Pons (tissue), 1 donor: Measurements from ENCODE around the gene C19orf38.

Experiments used
- DNase-seq: peaks from one replicate; pipeline ENCODE4 v3.0.0-alpha.2; 2016; ENCODE audit warnings: low spot score

C19orf38 gene

GRCh38 chr19:10911579-10912363 lies 63.6 kb downstream of the C19orf38 start:
- no peak for DNase-seq

- DNase-seq = no peak
Measured at GRCh38 chr19:10912619-10913018, 64.4 kb downstream of the C19orf38 start.

- DNase-seq = no peak
Measured at GRCh38 chr19:10913716-10914340, 65.6 kb downstream of the C19orf38 start.

- DNase-seq = no peak
Measured at GRCh38 chr19:10915130-10916091, 67.2 kb downstream of the C19orf38 start.

GRCh38 chr19:10916602-10917001 lies 68.4 kb downstream of the C19orf38 start:
- no peak for DNase-seq

- no peak for DNase-seq
Measured at GRCh38 chr19:10918359-10918758, 70.1 kb downstream of the C19orf38 start.
